ENCODE measurements around the gene AGFG2. TPM values are rescaled to one million over a fixed set of nuclear protein-coding genes. Genes with fewer than 3 reads are reported as not detected.

AGFG2 gene
- total and polyA plus RNA-seq, 10 of the 15 experiments (the other 5 are each of a cell fraction or from before 2014, with no cell fraction given) = 0.90 to 71.5 (median 25.4) TPM

GRCh38 chr7:100545360-100546128 is 6.5 kb downstream of the AGFG2 start (continued):
- TF ChIP-seq CUX1 (IDR thresholded peaks at IDR 0.05; ENCODE audit: insufficient replicate concordance, low read depth, low read length) (peak; percentile 49), E4F1 (IDR thresholded peaks at IDR 0.05; ENCODE audit: borderline replicate concordance, partially characterized antibody) (no peak), SIN3A (IDR thresholded peaks at IDR 0.05; ENCODE audit: low read depth, low read length) (peak; percentile 83; the same call in 1 of the 2 replicates), PAX5 (IDR thresholded peaks at IDR 0.05; ENCODE audit: borderline replicate concordance, low read depth, low read length) (no peak), ZSCAN29 (IDR thresholded peaks at IDR 0.05) (no peak), ASH2L (IDR thresholded peaks at IDR 0.05; ENCODE audit: borderline replicate concordance, low read depth) (0 out of 2 replicates have a peak, but pooled peaks have one; percentile 14), PKNOX1 (IDR thresholded peaks at IDR 0.05) (no peak), YY1 (IDR thresholded peaks at IDR 0.05; ENCODE audit: low read depth, low read length) (0 out of 2 replicates have a peak, but pooled peaks have one; percentile 30), IKZF1 (conservative IDR thresholded peaks at IDR 0.05) (peak; percentile 70), RB1 (IDR thresholded peaks at IDR 0.05; ENCODE audit: borderline replicate concordance) (peak; percentile 20; the same call in 1 of the 2 replicates), SKIL (IDR thresholded peaks at IDR 0.05; ENCODE audit: low read depth, poor library complexity, severe bottlenecking) (peak; percentile 51), SUZ12 (IDR thresholded peaks at IDR 0.05; ENCODE audit: unreplicated experiment) (no peak), ATF3 (IDR thresholded peaks at IDR 0.05; ENCODE audit: borderline replicate concordance, extremely low read depth, low read depth, low read length) (no peak), STAT3 (IDR thresholded peaks at IDR 0.05; ENCODE audit: low read depth, low read length) (no peak), ZNF207 (IDR thresholded peaks at IDR 0.05; ENCODE audit: borderline replicate concordance) (peak; percentile 61; the same call in 1 of the 2 replicates)

All from GM12878 (cell line).